ENCODE data around the gene OTOG.
A peak's percentile ranks its signal among the peaks of the same experiment; 100 is the strongest.

OTOG gene, protein sequence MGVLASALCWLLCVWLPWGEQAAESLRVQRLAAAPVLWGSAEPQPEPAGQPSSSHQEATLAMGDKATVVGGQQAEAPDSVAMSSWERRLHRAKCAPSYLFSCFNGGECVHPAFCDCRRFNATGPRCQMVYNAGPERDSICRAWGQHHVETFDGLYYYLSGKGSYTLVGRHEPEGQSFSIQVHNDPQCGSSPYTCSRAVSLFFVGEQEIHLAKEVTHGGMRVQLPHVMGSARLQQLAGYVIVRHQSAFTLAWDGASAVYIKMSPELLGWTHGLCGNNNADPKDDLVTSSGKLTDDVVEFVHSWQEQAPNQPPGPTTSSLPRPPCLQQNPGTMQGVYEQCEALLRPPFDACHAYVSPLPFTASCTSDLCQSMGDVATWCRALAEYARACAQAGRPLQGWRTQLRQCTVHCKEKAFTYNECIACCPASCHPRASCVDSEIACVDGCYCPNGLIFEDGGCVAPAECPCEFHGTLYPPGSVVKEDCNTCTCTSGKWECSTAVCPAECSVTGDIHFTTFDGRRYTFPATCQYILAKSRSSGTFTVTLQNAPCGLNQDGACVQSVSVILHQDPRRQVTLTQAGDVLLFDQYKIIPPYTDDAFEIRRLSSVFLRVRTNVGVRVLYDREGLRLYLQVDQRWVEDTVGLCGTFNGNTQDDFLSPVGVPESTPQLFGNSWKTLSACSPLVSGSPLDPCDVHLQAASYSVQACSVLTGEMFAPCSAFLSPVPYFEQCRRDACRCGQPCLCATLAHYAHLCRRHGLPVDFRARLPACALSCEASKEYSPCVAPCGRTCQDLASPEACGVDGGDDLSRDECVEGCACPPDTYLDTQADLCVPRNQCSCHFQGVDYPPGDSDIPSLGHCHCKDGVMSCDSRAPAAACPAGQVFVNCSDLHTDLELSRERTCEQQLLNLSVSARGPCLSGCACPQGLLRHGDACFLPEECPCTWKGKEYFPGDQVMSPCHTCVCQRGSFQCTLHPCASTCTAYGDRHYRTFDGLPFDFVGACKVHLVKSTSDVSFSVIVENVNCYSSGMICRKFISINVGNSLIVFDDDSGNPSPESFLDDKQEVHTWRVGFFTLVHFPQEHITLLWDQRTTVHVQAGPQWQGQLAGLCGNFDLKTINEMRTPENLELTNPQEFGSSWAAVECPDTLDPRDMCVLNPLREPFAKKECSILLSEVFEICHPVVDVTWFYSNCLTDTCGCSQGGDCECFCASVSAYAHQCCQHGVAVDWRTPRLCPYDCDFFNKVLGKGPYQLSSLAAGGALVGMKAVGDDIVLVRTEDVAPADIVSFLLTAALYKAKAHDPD (N-terminal part only)

DNA sequence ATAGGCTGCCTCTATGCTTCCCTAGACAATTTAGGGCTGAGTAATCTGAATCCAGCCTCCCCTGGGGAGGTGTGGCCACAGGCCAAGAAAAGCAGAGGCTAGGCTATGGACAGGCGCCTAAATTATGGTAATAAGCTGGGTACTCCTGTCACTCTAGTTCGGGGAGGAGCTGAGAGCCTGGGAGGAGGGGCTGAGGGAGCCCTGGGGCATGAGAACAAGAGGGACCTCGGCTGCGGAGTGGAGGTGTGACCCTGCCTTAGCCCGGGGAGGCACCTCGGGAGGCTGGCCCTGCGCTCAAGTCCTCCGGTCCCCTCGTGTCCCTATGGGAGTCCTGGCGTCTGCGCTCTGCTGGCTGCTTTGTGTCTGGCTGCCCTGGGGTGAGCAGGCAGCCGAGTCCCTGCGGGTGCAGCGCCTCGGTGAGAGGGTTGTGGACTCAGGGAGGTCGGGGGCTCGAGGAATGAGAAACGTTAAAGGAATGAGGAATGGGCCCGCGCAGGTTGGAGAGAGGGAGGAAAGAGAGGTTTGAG is at the start of gene OTOG:
Gene OTOG, plus strand, starts transcription at position 209 of the 527 bp plus-strand sequence. Its CDS starts 114 bp downstream, at position 323.
- no peaks in the 10 kb centered on the region for H3K36me3 Mint-ChIP-seq (ENCODE audit: insufficient read depth)
- no peak for DNase-seq (ENCODE audit: low spot score in 2 of 2)
- peaks cover 5% of the 10 kb centered on the region for H3K4me1 Mint-ChIP-seq
- H3K27me3 Mint-ChIP-seq: peaks cover 42% of the 10 kb centered on the region
- H3K9me3 Mint-ChIP-seq: no peaks in the 10 kb centered on the region
- H3K27ac Mint-ChIP-seq (ENCODE audit: low read depth): peak within 1 kb of the TSS; percentile 11
- H3K4me3 Mint-ChIP-seq: no peak within 1 kb of the TSS
- no peak for ATAC-seq (replicated peaks; ENCODE audit: extremely low read depth, poor library complexity, severe bottlenecking)

DNA sequence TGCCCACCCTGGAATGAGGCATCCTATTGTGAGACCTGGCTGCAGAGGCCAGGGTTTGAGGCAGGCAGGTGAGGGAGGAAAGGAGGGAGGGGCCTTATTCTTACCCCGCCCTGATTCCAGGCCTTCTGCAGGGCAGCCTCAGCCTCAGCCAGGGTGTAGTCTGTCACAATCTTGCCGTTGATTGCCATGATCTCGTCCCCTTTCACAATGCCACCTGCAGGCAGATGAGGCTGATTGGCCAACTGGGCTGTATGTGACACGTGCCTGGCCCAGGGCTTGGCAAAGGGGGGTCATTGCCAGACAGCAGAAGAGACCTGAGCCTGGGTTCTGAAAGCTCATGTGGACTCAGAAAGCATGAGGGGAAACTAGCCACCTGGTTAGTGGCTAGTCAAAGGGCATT is 49.0 kb upstream of the OTOG start:
- Mint-ChIP-seq H3K27ac (ENCODE audit: low read depth) (no peak overlapping the region), H3K36me3 (ENCODE audit: insufficient read depth) (no peaks in the 10 kb centered on the region), H3K4me3 (no peak overlapping the region), H3K4me1 (no peaks in the 10 kb centered on the region), H3K9me3 (no peaks in the 10 kb centered on the region), H3K27me3 (peaks cover 11% of the 10 kb centered on the region)
- no peak for DNase-seq (ENCODE audit: low spot score in 2 of 2)
- ATAC-seq (replicated peaks; ENCODE audit: extremely low read depth, poor library complexity, severe bottlenecking): no peak

DNA sequence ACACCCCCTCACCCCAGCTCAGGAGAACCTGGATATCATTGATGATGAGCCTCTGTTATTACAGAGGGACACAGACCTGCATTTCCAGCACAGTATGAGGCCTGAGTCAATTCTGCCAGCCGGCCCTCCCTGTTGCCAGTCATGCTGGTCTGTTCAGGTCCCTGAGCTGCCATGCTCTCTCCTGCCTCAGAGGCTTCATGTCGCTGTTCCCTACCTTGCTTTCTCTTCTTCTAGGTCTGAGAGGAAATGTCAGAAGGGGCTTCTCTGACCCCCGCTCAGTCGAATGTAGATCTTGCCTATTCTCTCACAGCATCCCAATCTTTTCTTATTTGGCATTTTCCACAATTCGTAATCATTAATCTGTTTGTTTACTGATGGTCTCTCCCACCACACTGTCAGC is 48.6 kb upstream of the OTOG start:
- H3K4me3 Mint-ChIP-seq: no peak overlapping the region
- no peaks in the 10 kb centered on the region for H3K36me3 Mint-ChIP-seq (ENCODE audit: insufficient read depth)
- no peaks in the 10 kb centered on the region for H3K4me1 Mint-ChIP-seq
- no peak for ATAC-seq (replicated peaks; ENCODE audit: extremely low read depth, poor library complexity, severe bottlenecking)
- H3K9me3 Mint-ChIP-seq: no peaks in the 10 kb centered on the region
- DNase-seq (ENCODE audit: low spot score in 2 of 2): no peak
- H3K27ac Mint-ChIP-seq (ENCODE audit: low read depth): no peak overlapping the region
- peaks cover 11% of the 10 kb centered on the region for H3K27me3 Mint-ChIP-seq

DNA sequence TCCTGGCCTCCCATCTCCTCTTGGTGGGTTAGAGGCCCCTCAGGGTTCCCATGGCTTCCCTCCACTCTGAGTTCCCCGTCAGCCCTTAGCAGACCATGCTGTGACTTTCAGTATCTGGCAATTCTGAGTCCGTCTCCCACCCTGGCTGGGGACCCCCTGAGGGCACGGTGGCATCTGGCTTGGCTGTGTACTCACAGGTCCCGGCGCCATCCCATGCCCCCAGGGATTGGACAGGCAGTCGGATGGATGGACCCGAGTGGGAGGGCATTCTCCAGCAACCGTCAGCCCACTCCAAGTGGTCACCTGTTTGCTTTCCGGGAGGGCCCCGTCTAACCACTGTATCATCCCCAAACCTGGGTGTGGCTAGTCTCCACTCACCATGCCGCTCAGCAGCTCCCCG is 46.4 kb upstream of the OTOG start:
- Mint-ChIP-seq H3K9me3 (no peaks in the 10 kb centered on the region), H3K27ac (ENCODE audit: low read depth) (no peak overlapping the region), H3K36me3 (ENCODE audit: insufficient read depth) (no peaks in the 10 kb centered on the region), H3K4me3 (no peak overlapping the region), H3K4me1 (no peaks in the 10 kb centered on the region), H3K27me3 (peaks cover 11% of the 10 kb centered on the region)
- DNase-seq (ENCODE audit: low spot score in 2 of 2): no peak
- no peak for ATAC-seq (replicated peaks; ENCODE audit: extremely low read depth, poor library complexity, severe bottlenecking)

DNA sequence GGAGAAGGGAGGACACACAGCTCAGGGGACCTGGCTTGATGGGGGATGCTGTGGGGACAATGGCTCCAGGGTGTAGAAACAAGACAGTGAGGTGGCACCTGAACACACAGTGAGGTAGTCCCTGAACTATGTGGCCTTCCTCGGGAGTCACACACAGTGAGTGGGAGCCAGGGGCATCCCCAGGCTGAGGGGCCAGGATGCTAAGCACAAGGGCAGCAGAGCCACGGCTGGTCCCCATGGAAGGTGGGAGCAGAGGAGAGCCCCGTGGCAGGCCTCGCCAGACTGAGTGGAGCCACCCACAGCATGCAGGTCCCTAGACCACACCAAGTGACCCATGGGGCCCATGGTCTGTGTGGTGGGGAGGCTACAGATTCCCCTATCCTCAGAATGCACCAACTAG is 44.4 kb upstream of the OTOG start:
- no peak overlapping the region for H3K27ac Mint-ChIP-seq (ENCODE audit: low read depth)
- no peak for ATAC-seq (replicated peaks; ENCODE audit: extremely low read depth, poor library complexity, severe bottlenecking)

DNA sequence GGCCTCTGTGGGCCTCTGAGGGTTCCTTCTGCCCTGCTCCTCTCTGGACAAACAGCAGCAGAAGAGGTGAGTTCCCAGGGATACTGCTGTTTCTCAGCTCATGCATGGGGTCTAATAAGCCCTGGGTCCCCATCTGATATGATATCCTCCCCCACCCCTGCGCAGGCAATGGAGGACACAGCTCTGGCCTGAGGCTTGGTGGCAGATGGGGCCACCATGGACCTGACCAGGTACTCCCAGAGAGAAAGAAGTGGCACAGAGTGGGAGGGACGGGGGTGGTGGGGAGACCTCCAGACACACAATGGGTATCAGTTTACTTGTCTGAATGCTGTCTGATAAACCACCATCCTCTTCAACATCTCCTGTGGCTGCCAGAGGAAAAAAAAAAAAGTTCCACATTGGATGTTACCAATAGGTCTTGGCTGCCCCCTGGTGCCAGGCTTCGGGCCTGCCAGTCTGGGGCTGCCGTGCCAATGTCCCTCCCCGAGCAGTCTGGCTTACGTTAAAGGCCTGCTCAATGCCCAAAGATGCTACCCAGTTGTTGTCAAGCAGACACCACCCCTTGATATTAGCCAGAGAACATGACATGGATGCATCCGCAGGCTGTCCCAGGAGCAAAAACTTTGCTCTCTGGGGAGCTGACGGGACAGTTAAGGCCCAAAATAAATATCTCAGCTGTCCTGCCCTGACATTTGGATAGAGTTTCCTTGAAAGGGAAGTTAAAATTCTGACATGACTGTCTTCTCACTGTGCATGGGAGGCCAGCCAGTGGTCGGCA is 42.5 kb upstream of the OTOG start:
- H3K9me3 Mint-ChIP-seq: no peaks in the 10 kb centered on the region
- H3K4me3 Mint-ChIP-seq: no peak overlapping the region
- peaks cover 22% of the 10 kb centered on the region for H3K27me3 Mint-ChIP-seq
- no peak overlapping the region for H3K27ac Mint-ChIP-seq (ENCODE audit: low read depth)
- no peaks in the 10 kb centered on the region for H3K4me1 Mint-ChIP-seq
- ATAC-seq (replicated peaks; ENCODE audit: extremely low read depth, poor library complexity, severe bottlenecking) (peak; percentile 59), DNase-seq (ENCODE audit: low spot score in 2 of 2) (peak; percentile 61 to 64)
- no peaks in the 10 kb centered on the region for H3K36me3 Mint-ChIP-seq (ENCODE audit: insufficient read depth)

More for the DNA sequence above, 44.4 kb upstream of the OTOG start:
- Mint-ChIP-seq H3K4me3 (no peak overlapping the region), H3K4me1 (no peaks in the 10 kb centered on the region), H3K27me3 (peaks cover 11% of the 10 kb centered on the region), H3K9me3 (no peaks in the 10 kb centered on the region), H3K36me3 (ENCODE audit: insufficient read depth) (no peaks in the 10 kb centered on the region)
- no peak for DNase-seq (ENCODE audit: low spot score in 2 of 2)

DNA sequence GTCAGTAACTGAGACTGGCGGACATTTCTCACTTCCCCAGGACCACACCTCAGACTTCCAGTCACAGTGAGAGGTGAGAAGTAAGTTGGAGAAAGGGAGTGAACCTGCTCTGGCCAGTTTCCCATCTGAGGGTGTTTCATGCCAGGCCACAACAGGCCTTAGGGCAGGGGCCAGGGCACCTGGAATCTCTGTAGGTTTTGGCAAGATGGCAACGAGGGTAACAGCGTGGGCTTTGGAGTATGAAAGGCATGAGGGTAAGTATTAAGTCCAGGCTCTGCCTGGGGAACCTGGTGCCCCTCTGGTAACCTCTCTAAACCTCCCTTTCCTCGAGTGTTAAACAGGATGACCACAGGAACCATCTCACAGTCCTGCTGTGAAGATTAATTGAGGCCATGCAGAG is 41.9 kb upstream of the OTOG start:
- no peaks in the 10 kb centered on the region for H3K36me3 Mint-ChIP-seq (ENCODE audit: insufficient read depth)
- DNase-seq (ENCODE audit: low spot score in 2 of 2) (no peak), ATAC-seq (replicated peaks; ENCODE audit: extremely low read depth, poor library complexity, severe bottlenecking) (no peak)
- no peak overlapping the region for H3K4me3 Mint-ChIP-seq
- H3K9me3 Mint-ChIP-seq: no peaks in the 10 kb centered on the region
- no peak overlapping the region for H3K27ac Mint-ChIP-seq (ENCODE audit: low read depth)
- peaks cover 22% of the 10 kb centered on the region for H3K27me3 Mint-ChIP-seq
- no peaks in the 10 kb centered on the region for H3K4me1 Mint-ChIP-seq

DNA sequence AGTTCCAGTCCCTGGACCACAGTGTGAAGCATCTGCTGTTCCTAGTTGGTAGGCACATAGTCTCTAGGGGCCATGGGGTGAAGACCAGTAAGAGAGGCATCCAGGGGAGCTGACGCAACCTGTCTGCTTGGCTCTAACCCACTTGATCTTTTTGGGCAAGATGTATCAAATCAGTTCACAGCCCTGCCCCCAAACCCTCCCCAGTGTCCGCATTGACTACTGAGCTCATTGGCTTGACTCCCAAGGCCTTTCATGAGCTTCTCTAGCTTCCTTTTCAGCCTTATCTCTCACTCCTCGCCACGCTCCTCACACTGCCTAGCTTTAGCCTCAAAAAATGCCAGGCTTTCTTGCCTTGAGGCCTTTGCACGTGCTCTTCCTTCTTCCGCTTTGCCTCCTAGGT is 40.7 kb upstream of the OTOG start:
- Mint-ChIP-seq H3K4me3 (no peak overlapping the region), H3K27ac (ENCODE audit: low read depth) (no peak overlapping the region), H3K27me3 (peaks cover 14% of the 10 kb centered on the region), H3K9me3 (no peaks in the 10 kb centered on the region), H3K36me3 (ENCODE audit: insufficient read depth) (no peaks in the 10 kb centered on the region), H3K4me1 (no peaks in the 10 kb centered on the region)
- DNase-seq (ENCODE audit: low spot score in 2 of 2) (no peak), ATAC-seq (replicated peaks; ENCODE audit: extremely low read depth, poor library complexity, severe bottlenecking) (no peak)

- H3K4me3 Mint-ChIP-seq: no peak overlapping the region
- no peaks in the 10 kb centered on the region for H3K9me3 Mint-ChIP-seq
- no peak for ATAC-seq (replicated peaks; ENCODE audit: extremely low read depth, poor library complexity, severe bottlenecking)
- no peaks in the 10 kb centered on the region for H3K36me3 Mint-ChIP-seq (ENCODE audit: insufficient read depth)
- DNase-seq (ENCODE audit: low spot score in 2 of 2): no peak
- no peak overlapping the region for H3K27ac Mint-ChIP-seq (ENCODE audit: low read depth)
- H3K4me1 Mint-ChIP-seq: no peaks in the 10 kb centered on the region
- peaks cover 11% of the 10 kb centered on the region for H3K27me3 Mint-ChIP-seq
Observed at GRCh38 chr11:17506942-17507341, 40.1 kb upstream of the OTOG start.

DNA sequence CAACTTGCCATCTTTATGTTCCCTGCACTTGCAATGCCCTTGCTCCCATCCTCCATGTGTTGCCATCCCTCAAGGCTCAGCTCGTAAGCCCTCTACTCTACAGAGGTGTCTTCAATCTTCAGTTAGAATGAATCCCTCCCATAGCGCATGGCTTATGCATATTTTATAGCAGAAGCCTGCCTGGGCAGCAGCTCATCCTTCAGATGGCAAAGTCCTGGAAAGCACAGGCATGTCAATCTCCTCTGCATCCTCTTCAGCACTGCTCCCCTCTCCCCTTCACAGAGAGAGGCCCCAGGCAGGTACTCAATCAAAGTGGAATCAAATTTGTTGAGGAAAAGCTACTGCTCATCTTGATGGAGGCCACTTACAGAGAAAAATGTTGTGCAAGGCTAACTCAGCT is 39.3 kb upstream of the OTOG start:
- Mint-ChIP-seq H3K9me3 (no peaks in the 10 kb centered on the region), H3K4me1 (no peaks in the 10 kb centered on the region), H3K27me3 (peaks cover 14% of the 10 kb centered on the region), H3K36me3 (ENCODE audit: insufficient read depth) (no peaks in the 10 kb centered on the region), H3K4me3 (no peak overlapping the region), H3K27ac (ENCODE audit: low read depth) (no peak overlapping the region)
- DNase-seq (ENCODE audit: low spot score in 2 of 2) (no peak), ATAC-seq (replicated peaks; ENCODE audit: extremely low read depth, poor library complexity, severe bottlenecking) (no peak)

- ATAC-seq (replicated peaks; ENCODE audit: extremely low read depth, poor library complexity, severe bottlenecking): no peak
- H3K4me1 Mint-ChIP-seq: no peaks in the 10 kb centered on the region
- H3K27ac Mint-ChIP-seq (ENCODE audit: low read depth): no peak overlapping the region
- peaks cover 19% of the 10 kb centered on the region for H3K27me3 Mint-ChIP-seq
- H3K36me3 Mint-ChIP-seq (ENCODE audit: insufficient read depth): no peaks in the 10 kb centered on the region
- H3K9me3 Mint-ChIP-seq: no peaks in the 10 kb centered on the region
- DNase-seq (ENCODE audit: low spot score in 2 of 2): no peak
- no peak overlapping the region for H3K4me3 Mint-ChIP-seq
Observed at GRCh38 chr11:17508306-17508705, 38.8 kb upstream of the OTOG start.
